Fibroblast of lung (primary cell): ENCODE data around the gene RPS6KL1.

ENCODE experiments used
- CTCF ChIP-seq, 2 donors: IDR thresholded peaks in 1 of 2; conservative IDR thresholded peaks in 1 of 2; 1 replicate in 1 of 2; 2 replicates in 1 of 2; pipeline ENCODE4 v1.5.1; 2011 to 2012; ENCODE audit warnings: low read length in 2 of 2, control low read depth in 1 of 2, inconsistent platforms in 1 of 2, low read depth in 1 of 2, mild to moderate bottlenecking in 1 of 2
- EZH2 ChIP-seq: IDR thresholded peaks from 2 replicates; pipeline ENCODE4 v1.5.1; 2012; ENCODE audit warnings: low read length, control low read depth, mild to moderate bottlenecking; ENCODE audit errors: missing control alignments

GRCh38 chr14:74890262-74890661 lies 32.8 kb downstream of the RPS6KL1 start:
- TF ChIP-seq CTCF (conservative IDR thresholded peaks at IDR 0.05 in 1 of 2, IDR thresholded peaks at IDR 0.05 in 1 of 2; ENCODE audit: low read depth in 1 of 2, low read length in 2 of 2), result no peak
- no peak for TF ChIP-seq EZH2
